GF-D8 (cell line): ENCODE data around the gene RPL21.

ENCODE experiments used
- DNase-seq: peaks from one replicate; lab custom pipeline; 2025; lab: John Stamatoyannopoulos, UW

RPL21 gene

DNA sequence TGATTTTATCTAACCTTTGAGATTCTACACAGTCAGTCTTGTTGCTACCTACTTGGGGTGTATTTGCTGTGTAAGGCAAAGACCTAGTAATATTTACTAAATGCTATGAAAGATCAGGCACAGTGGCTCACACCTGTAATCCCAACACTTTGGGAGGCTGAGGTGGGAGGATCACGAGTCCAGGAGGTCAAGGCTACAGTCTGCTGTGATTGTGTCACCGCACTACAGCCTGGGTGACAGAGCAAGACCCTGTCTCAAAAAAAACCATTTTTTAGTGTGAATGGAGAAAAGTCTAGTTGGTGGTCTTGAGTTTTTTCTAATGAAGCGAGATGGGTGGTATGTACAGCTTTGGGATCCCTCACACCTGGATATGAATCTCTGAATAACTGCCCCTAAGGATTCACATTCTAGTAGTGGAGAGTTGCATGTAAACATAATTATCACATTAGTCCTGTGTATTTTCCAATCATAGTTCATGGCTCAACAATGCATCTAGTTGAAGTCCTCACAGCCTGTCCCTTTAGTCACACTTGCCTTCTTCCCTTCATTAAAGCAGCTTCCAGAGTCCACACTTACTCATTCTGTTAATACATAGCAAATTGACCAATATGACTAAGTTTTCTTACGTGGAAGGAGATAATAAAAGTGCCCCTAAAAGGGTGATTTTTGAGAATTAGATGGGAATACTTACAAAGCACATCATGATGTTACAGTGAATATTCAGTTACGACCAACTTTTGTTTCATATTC, 7.5 kb downstream of the RPL21 start:
- DNase-seq: no peak

DNA sequence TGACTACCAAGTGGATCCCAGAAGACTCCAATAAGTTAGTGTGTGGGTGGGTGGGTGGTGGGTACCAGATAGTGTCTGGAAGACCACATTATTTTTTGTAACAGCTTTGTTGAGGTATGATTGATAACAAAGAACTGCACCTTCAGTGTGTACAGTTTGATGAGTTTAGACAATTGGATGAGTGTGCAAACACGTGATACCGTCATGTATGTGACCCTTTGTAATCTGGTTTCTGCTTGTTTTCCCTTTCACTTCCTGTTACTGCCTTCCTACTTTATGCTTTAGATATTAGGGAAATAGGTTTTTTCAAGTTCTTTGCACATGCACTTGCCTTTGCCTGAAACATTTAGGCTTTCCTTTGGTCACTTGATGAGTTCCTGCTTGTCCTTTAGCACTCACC, 8.5 kb downstream of the RPL21 start:
- no peak for DNase-seq

DNA sequence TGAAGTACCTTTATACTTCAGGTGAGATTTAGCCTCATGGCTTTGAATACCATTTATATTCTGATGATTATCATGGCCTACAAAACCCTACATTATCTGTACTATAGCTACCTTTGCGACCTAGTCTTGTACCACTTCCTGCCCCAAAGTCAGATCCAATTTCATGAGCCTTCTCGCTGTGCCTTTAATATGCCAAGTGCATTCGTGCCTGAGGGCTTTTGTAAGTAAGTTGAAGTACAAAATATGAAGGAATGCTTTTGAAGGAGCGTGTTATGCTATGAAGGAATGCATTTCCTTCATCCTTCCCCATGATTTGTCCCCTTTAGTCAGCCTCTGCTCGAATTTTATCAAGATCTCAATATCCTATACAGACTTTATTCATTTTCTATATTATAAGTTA, 10.0 kb downstream of the RPL21 start:
- DNase-seq: no peak

DNA sequence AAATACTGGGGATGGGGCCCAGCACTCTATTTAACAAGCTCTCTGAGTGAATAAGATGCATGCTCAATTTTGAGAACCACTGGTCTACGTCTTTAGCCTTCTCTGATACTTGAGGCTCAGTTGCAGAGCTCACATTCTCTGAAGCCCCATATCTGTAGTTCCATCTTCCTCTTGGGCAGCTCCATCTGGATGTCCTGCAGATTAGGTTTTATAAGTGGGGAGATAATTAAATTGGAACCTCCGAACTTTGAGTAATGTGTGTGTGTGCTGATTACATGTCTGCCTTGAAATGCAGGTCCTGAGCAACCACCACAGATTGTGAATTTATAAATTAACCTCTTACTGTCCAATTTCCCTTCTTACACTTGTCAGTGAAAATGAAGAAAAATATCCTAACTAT, 12.1 kb downstream of the RPL21 start:
- no peak for DNase-seq

DNA sequence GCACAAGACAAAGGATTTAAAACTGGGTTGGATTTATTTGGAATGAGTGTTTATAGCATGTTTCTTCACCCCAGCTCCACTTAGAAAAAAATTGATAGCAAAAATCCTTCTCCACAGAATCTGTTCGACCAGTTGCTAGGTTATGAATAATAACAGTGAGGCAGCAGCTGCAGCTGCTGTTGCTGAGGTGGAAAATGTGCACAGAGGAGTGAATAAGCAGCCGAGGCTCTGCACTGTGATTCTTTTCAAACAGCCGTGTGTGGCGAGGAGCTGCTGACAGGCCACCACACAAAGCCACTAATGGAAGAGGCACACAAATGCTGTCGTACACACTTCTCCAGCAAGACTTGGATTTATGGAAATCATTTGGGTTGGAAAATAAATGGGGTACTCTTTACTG, 12.8 kb downstream of the RPL21 start:
- peak; percentile 62 for DNase-seq

DNA sequence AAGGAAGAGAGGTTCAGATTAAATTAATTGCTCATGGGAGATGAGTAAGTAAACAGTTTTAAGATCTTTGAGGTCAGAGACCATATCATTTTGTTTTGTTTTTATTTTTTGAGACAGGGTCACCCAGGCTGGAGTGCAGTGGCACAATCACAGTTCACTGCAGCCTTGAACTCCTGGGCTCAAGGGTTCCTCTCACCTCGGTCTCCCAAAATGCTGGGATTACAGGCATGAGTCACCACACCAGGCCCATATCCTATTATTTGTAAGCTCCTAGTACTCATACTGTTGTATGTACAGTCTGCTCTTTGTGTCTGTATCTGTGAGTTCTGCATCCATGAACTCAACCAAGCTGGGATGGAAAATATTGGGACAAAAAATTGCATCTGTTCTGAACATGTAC, 13.3 kb downstream of the RPL21 start:
- no peak for DNase-seq

DNA sequence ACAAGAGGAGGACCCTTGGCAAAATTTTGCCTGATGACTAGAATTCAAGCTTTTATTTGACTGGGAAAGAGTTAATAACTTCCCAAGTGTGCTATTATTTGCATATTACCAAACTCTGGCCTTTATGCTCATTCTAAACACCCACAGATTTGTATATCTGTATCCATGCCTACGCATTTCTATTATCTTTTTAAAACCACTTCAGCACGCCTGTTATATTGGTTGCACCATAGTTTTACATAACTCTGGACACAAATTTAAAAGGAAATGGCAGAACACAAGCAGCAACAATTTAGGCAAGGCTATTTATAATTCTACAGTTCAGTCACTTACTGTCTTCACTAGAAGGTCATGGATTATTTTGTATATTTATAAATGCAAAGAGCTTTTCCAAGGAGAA, 15.6 kb downstream of the RPL21 start:
- peak; percentile 67 for DNase-seq

DNA sequence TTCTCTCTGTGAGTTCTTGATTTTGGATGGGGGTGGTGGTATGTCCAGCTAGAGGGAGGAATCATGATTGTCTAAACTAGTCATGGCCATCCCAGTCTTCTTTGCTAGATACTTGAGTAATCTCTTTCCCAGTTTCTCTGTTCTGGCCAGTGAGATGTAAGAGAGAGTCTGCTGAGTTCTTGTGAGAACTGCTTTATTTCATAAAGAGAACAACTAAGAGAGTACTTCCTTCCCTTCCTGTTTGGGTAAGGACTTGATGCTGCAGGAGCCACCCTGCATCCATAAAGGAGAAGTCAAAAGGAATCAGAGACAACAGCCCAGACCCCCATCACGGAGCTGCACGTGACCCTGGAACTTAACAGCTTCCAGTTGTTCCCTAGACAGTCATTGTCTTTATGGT, 16.2 kb downstream of the RPL21 start:
- no peak for DNase-seq

DNA sequence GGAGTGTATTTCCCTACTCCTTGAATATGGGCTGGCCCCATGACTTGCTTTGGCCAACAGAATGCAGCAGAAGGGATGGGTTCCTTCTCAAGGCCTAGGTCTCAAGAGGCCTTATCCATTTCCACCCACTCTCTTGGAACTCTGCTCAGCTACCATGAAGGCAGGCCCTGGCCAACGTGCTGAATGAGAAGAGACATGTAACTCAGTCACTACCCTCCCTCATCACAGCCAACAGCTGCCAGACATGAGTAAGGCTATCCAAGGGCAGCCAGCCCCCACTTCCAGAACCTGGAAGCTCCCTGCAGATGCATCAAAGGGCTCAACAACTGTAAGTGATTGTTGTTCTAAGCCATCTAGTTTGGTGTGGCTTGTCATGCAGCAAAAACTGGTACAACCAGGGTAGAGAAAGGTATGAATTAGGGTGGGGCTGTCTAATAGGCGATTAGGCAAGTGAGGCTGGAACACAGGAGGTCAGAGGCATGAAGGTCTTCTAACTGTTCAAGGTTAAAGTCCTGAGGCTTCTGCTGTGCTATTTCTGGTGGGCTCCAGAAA, 17.8 kb downstream of the RPL21 start:
- no peak for DNase-seq

DNA sequence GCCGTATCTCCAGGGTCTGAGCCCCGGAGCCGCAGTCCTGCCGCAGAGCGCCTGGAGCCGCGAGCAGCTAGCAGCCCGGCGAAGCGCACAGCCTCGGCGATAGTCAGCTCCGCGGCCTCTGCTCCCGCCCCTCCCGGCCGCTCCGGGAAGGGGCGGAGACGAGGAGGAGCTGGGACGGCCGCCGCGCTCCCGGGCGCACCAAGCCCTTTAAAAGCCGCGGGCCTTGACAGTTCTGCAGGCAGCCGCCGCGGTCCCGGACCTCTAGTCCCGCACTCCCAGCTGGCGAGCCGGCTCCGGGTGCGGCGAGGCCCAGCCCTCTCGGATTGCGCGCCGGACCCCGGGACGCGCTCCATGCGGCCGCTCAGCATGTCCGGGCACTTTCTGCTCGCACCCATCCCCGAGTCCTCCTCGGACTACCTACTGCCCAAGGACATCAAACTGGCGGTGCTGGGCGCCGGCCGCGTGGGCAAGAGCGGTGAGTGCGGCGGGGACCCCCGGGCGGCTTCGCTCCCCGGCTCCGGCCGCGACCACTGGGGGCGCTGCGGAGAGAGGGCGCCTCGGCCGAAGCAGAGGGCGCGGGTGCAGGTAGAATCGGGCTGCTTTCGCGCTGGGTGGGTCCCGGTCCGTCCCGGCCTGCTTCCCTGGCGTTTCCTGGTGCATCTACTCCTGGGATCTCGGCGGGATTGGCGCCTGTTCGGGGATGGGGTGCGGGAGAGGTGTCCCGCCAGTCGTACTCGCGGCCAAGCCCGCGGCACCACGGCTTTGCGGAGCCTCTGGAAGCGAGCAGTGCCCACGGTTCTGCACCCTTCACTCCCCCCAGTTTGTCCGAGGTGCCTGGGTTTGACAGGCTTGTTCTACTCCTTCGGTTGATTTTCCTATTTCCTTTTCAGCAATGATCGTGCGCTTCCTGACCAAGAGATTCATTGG, 19.5 kb downstream of the RPL21 start, which contains the start of gene RASL11A:
TSS of gene RASL11A (plus strand) at position 237 of the 927 bp plus-strand sequence. CDS start at position 352, 115 bp downstream.
- peak; percentile 54 for DNase-seq

DNA sequence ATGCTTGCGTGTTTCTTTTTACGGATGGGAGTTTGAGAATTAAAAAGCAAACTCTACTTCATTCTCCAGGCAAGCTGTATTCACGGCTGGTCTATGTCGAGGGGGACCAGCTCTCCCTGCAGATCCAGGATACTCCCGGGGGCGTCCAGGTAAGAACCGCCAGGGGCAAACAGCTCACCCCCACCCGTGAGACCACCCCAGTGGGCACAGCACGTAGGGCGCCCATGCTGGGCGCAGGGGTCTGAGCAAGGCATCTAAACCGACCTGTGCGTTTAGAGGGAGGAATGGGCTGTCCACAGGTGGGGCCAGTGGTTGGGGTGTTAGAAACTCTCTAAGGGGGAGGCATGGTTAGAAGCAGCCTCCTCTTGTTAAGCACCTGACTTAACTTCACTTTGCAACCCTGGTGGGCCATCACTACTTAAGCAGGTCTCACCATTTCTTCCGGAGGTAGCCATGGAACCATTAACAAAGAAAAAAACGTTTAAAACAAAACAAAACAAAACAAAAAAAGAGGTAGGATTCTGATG, 20.3 kb downstream of the RPL21 start:
- DNase-seq: no peak

DNA sequence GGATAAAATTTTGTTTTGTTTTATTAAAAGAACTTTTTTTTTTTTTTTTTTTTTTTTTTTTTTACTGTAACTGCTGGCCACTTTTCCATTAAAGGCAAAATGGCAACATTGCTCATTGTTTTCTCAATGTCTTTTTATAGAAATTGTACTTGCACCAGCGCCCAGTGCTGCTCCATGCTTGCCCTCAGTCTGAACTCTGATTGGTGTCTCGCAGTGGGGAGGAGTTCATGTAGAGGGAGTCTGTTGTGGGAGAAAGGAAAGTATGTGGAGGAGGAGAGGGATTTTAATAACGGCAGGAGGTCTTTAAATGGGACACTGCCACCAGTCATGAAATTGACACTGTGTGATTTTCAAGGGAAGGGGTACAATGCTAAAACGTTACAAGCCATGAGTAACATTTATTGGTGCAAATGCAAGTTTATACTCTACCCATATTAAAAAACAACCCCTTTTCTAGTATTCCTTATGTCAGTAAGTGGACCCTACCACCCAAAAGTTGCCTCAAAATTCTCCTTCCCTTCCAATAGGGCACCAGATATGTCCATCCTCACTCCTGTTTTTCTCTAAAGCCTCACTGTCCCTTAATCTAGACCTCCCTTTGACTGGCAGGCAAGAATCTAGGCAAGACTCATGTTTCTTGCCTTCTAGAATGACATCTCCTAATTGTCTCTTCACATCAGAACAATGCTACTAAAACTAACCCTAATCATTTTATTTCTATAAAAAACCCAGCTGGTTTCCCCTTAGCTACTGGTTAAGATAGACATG, 22.5 kb downstream of the RPL21 start:
- no peak for DNase-seq

DNA sequence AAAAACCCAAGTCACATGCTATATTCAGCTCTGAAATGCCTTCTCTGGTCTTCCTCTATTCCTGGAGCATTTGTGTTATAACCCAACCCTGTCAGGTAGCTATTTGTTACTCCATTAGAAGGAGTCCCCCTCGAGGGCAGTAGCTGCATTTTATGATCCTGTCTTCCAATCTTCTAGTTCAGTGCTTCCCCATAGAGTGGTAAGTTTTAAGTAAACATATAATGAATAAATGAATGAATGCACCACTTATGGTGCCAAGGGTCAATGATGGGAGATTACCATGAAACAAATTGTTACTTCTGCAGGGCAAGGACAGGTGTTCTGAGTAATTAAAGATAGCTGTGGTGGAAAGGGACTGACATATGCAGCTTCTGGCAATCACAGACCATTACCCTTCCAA, 23.3 kb downstream of the RPL21 start:
- DNase-seq: no peak

DNA sequence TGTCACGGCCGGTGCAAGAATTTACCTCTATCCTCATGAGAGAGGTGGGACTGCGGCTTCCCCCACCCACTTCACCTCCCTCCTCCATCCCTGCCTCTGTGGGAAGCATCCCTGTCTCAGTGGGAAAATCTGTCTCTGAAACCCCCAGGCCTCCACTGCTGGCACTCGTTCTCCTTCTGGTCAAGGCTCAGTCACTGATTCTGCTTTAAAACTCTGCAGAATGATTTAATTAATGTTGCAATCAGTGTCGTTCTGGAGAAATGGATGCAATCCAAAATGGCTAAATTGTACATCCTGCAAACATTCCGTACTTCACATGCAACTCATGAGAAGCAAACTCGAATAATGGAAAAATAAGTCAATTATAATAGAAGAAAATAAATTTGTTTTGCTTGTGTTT, 24.8 kb downstream of the RPL21 start:
- no peak for DNase-seq

DNA sequence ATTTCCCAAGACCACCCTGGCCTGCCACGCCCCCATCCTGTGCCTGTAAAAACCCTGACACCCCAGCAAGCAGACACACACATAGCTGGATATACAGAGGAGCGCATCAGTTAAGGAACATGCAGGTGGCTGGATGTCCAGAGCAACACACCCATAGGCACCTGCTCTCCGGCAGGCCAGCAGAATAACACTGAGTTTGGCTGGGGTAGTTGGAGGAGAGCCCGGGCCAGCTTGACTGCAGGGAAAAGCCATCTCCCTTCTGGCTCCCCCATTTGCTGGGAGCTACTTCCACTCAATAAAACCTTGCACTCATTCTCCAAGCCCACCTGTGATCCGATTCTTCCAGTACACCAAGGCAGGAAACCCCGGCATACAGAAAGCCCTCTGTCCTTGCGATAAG, 28.1 kb downstream of the RPL21 start:
- no peak for DNase-seq

DNA sequence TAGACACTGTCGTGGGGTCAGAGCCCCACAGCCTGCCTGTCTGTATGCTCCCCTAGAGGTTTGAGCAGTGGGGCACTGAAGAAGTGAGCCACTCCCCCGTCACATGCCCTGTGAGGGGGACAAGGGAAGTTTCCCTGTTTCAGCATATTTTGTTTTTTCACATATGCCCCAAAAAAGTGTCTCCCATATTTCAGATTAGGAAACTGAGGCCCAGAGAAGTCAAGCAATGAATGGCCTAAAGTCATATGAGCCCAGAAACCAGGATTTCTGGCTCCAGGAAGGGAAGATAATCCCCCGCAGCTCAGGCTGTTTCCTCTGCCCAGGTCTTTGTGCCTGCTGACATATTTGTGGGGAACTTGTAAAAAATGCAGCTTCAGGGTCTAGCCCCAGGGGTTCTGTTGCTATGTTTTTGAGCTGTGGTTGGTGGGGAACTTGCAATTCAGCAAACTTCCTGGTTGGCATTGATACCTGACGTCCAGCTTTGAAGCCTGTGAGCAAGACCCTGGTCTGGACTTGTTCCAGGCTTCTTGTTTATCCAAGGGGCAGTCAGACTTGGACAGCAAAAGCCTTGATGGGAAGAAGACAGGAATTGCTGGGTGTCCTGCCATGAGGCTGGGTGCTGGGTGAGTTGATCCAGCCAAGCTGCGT, 28.8 kb downstream of the RPL21 start:
- DNase-seq: peak; percentile 20

DNA sequence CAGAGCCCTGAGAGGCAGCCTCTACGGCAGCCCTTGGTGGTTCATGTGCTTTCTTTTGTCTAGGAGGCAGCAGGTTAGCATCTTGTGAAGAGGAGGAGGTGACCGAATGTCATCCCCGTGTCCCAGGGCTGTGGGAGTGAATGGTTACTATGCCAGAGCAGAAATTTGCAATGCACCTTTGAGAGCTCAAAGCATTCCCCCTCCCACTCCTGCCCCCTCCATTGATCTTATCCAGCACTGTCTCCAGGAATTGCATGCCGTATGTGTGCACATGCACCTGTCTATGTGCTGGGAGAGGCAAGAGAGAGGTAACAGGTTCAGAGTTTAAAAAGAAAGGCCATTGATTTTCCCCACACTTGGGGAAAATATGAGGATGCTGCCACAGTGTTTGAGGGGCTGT, 29.5 kb downstream of the RPL21 start:
- DNase-seq: no peak

DNA sequence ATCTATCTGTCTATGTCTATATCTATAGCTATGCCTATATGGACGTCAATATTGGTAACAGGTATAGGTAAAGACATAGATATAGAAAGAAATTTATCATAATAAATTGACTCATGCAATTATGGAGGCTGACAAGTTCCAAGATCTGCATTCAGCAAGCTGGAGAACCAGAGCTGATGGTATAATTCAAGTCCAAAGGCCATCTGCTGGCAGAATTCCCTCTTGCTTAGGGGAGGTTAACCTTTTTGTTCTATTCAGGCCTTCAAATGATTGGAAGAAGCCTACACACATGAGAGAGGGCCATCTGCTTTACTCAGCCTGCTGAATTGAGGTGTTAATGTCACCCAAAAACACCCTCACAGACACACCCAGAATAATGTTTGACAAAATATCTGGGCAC, 30.1 kb downstream of the RPL21 start:
- DNase-seq: peak; percentile 29

DNA sequence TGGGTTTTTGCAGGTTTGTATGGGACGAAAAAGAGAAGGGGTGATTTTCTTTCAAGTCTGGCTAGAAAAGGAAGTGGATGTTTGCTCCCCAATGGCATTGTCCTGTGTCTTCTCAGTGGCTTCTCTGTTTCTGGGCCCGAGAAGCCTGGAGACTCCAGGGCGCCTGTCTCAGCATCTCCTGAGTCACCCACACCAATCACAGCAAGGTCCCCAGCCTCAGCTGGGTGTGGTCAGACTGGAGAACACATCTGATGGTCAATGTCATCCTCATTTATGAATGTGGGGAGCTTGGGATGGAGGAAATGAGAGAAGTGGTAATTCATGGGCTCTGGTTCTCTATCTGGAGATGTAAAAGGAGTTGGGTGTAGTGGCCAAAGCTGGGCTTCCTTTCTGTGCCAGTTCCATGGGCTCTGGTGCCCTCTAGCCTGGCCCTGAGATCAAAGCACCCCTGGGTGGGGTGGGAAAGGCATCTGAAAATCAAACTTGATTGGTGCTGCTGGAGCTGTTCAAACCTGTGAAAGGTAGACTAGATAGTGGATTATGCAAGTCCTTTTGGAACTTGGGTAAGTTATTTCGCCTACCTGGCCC, 32.6 kb downstream of the RPL21 start:
- DNase-seq: peak; percentile 15

DNA sequence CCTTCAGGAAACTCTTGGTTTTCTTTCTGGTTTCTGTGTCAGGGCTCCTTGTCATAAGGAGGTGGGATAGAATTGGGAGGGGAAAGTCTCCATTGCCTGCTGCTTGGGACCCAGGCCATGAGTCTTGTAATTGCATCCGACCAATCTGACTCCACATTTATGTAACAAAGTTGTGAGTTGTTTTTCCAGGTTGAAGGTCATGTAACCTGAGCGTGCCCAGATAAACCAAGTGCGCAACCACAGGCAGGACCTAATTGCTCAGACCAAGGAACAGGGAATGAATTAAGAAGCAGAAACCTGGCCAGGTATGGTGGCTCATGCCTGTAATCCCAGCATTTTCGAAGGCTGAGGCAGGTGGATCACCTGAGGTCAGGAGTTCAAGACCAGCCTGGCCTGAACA, 37.0 kb downstream of the RPL21 start:
- no peak for DNase-seq
